ENCODE data around the gene NPY5R. TPM values are rescaled to one million over a fixed set of nuclear protein-coding genes. Genes with fewer than 3 reads are reported as not detected.

The NPY5R gene
- polyA plus RNA-seq, 3 donors = not detected

DNA sequence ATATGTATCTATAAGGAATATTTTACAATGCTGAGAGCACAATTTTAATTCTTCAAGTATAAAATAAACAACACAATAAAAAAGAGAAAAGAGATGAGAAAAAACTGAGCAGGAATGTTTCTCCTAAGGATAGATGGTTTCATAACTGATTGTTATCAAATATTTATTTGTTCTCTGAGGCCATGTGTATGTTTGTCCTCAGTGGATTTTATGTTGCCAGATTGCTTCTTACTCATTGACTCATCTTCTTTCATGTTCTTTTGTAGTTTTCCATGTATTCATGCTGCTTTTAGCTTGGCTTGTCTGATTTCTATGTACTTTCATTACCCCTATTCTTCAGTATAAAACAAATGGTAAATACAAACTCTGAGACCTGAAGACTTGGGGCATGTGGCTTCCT is 41.2 kb downstream of the NPY5R start:
- no peak overlapping the region for H3K27ac ChIP-seq (ENCODE audit: low read depth in 1 of 2, low read length in 2 of 2)
- no peaks in the 10 kb centered on the region for H3K36me3 ChIP-seq (replicated peaks in 1 of 2; ENCODE audit: control insufficient read depth in 1 of 2, insufficient read depth in 2 of 2, low read length in 2 of 2)
- H3K4me3 ChIP-seq (replicated peaks in 1 of 3; ENCODE audit: low read depth in 2 of 3, low read length in 3 of 3) = no peak overlapping the region
- DNase-seq = no peak
- no peak overlapping the region for H3K27ac Mint-ChIP-seq
- TF ChIP-seq CTCF (IDR thresholded peaks at IDR 0.05) = no peak
- H3K36me3 Mint-ChIP-seq = no peaks in the 10 kb centered on the region
- H4K20me1 ChIP-seq (ENCODE audit: insufficient read depth, low read length) = no peaks in the 10 kb centered on the region
- no peak overlapping the region for H3K4me2 ChIP-seq (replicated peaks; ENCODE audit: extremely low read depth, low read length, poor library complexity, severe bottlenecking)
- peaks cover 0 to 3% (median 0%) of the 10 kb centered on the region in 7 donors for H3K9me3 Mint-ChIP-seq
- H3K9me3 ChIP-seq (replicated peaks in 1 of 2; ENCODE audit: control insufficient read depth in 1 of 2, insufficient read depth in 1 of 2, low read length in 2 of 2) = no peaks in the 10 kb centered on the region
- intact Hi-C loops (cut with micrococcal nuclease) = no loop called here
- no peaks in the 10 kb centered on the region for H3K79me2 ChIP-seq (ENCODE audit: insufficient read depth, low read length)
- no peaks in the 10 kb centered on the region for H3K4me1 Mint-ChIP-seq
- no peaks in the 10 kb centered on the region for H3K27me3 ChIP-seq (ENCODE audit: control insufficient read depth in 2 of 2, insufficient read depth in 2 of 2, low read length in 2 of 2)
- no peak overlapping the region for H3K4me3 Mint-ChIP-seq
- no peak overlapping the region for H2AFZ ChIP-seq (ENCODE audit: insufficient read depth, low read depth, low read length, poor library complexity, severe bottlenecking)
- H3K9ac ChIP-seq (ENCODE audit: insufficient read depth, low read length, poor library complexity, severe bottlenecking) = no peak overlapping the region
- H3K4me1 ChIP-seq (ENCODE audit: control insufficient read depth in 1 of 2, insufficient read depth in 2 of 2, low read length in 2 of 2) = no peaks in the 10 kb centered on the region
- H3K27me3 Mint-ChIP-seq (ENCODE audit: low read depth in 3 of 3) = peaks cover 1 to 3% (median 2%) of the 10 kb centered on the region in 3 donors

- H3K36me3 Mint-ChIP-seq = no peaks in the 10 kb centered on the region
- H2AFZ ChIP-seq (ENCODE audit: insufficient read depth, low read depth, low read length, poor library complexity, severe bottlenecking) = no peak overlapping the region
- 92% methylated on average over 1 of the region's 4 CpGs for WGBS (ENCODE audit: insufficient coverage)
Measured at GRCh38 chr4:163385466-163385865, 41.8 kb downstream of the NPY5R start.

More at GRCh38 chr4:163385466-163385865, 41.8 kb downstream of the NPY5R start:
- no peaks in the 10 kb centered on the region for H3K4me1 Mint-ChIP-seq
- DNase-seq = no peak
- no peaks in the 10 kb centered on the region for H3K27me3 ChIP-seq (ENCODE audit: control insufficient read depth in 2 of 2, insufficient read depth in 2 of 2, low read length in 2 of 2)
- H3K4me1 ChIP-seq (ENCODE audit: control insufficient read depth in 1 of 2, insufficient read depth in 2 of 2, low read length in 2 of 2) = no peaks in the 10 kb centered on the region
- H3K27ac ChIP-seq (ENCODE audit: low read depth in 1 of 2, low read length in 2 of 2) = no peak overlapping the region
- H3K9me3 ChIP-seq (replicated peaks in 1 of 2; ENCODE audit: control insufficient read depth in 1 of 2, insufficient read depth in 1 of 2, low read length in 2 of 2) = no peaks in the 10 kb centered on the region
- H3K4me2 ChIP-seq (replicated peaks; ENCODE audit: extremely low read depth, low read length, poor library complexity, severe bottlenecking) = no peak overlapping the region
- no peaks in the 10 kb centered on the region for H3K36me3 ChIP-seq (replicated peaks in 1 of 2; ENCODE audit: control insufficient read depth in 1 of 2, insufficient read depth in 2 of 2, low read length in 2 of 2)
- H3K9ac ChIP-seq (ENCODE audit: insufficient read depth, low read length, poor library complexity, severe bottlenecking) = no peak overlapping the region
- no peaks in the 10 kb centered on the region for H4K20me1 ChIP-seq (ENCODE audit: insufficient read depth, low read length)
- no peak overlapping the region for H3K4me3 Mint-ChIP-seq
- H3K4me3 ChIP-seq (replicated peaks in 1 of 3; ENCODE audit: low read depth in 2 of 3, low read length in 3 of 3) = no peak overlapping the region
- peaks cover 0 to 2% (median 0%) of the 10 kb centered on the region in 7 donors for H3K9me3 Mint-ChIP-seq
- H3K27ac Mint-ChIP-seq = no peak overlapping the region
- TF ChIP-seq CTCF (IDR thresholded peaks at IDR 0.05) = no peak
- H3K27me3 Mint-ChIP-seq (ENCODE audit: low read depth in 3 of 3) = peaks cover 0 to 3% (median 2%) of the 10 kb centered on the region in 3 donors
- intact Hi-C loops (cut with micrococcal nuclease) = no loop called here
- no peaks in the 10 kb centered on the region for H3K79me2 ChIP-seq (ENCODE audit: insufficient read depth, low read length)
